CD4-positive, alpha-beta T cell treated with Interleukin-4 for 4 hours (primary cell): Measurements from ENCODE around the gene SMIM13.

Experiments used
- DNase-seq: peaks from one replicate; pipeline ENCODE4 v3.0.0-alpha.2; 2020

Gene SMIM13

DNA sequence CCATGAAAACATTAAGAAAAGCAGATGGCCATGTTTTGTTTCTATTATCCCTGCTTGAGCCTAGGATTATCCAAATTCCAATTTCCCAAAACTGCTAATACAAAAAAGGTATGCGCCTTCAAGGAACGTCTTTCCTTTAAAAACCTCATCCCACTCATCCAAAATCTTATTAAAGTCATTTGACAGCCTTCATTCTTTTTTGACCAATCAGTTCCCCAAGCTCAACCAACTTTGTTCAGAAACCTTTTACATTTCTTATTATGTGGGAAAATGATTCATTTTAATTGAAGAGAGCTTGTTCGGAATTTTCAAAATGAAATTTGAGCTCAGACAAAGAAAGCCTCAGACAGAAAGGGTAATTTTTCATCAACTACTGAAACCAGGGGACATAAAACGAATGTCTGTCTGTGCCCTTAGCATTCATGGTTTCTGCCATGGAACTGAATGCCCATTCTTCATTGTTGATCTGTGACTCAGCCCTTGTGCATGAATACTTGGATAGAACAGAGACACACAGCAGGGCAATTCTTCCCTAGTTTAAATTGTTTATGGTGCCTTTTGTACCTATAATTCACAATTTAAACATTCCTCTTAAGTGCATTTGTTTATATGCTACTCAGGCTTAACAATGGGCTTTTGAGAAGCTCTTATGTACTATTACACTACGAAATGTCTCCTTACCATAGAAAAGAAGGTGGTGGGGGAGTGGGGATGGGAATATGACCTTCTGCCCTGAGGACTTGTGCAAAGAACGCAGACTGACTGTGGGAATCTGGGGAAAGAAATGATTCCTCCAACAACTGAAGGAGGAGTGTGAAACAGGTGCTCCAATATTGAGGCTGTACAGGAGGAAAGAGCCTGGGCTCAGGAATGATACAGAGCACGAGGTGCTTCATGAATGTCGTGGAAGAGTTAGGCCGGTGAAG is 67.7 kb downstream of the SMIM13 start:
- DNase-seq = no peak

DNA sequence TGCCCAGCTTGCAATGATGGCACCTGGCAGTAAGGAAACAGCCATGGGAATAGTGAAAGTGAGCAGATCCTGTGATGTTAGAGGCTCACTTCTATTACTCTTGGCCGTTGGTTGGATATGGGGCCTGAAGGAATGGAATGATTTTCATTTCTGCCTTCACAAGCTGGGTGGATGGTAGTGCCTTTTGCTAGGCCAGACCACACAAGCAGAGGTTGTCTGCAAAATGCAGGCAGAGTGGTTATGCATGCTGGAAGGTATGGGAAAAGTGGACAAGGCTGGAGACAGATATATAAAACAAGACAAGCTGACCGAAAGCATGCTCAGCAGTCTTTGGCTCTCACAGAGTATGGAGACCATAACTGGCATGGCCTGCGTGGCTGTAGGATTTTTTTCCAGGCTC is 68.6 kb downstream of the SMIM13 start:
- DNase-seq = no peak

DNA sequence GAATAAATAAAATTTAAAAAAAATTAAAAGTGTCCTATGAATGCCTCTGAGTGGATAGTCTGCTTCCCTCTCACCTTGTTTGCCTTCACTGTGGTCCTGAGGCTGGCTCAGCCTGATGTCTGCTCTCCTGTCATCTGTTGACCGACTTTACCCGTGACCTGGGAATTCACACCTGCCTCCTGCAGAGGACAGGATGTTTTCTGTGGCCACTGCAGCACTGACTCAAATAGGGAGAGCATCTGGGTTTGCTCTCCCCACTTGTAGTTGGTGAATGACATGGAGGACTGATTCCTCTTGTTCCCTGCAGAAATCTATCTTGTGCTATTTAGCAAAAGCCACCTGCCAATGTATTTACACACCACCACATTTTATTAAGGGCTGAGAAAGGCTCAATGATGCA is 70.3 kb downstream of the SMIM13 start:
- DNase-seq = no peak

DNA sequence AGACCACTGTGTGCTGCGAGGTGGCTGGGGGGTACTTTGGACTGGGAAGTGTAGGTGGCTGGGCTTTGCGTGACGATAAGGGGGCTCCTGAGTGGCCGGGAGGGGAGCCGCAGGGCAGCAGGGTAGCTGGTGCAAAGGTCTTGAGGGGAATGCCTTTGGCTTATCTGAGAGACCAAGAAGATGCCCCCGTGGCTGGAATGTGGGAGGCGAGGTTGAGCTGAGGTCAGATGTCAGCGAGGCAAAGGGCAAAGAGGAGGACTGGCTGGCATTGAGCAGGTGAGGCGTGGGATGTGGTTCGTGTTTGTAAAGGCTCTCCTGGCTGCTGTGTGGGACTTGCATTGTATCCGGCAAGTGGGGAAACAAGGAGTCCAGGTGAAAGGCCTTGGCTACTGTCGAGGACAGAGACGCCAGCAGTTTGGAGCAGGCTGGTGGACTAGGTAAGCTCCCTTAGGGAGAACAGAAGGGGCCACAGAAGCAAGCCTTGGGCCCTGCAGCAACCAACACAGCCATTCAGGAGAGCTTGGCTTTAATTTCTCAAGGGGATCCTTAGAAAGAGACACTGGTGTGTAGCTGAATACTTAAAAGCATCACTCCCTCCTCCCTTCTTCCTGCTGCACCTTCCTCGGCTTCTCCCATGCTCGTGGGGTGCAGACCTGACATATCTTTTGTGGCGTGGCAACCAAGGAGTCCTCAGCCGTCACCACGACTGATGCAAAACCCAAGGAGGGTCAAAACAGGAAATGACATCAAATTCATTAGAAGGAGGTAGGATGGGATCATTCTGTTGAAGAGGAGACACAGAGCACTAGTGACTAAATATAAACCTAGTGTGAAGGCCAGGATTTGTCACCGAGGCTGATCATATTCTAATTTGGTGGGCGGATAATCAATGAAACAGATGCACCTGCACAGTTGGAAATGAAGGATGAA is 71.3 kb downstream of the SMIM13 start:
- DNase-seq = no peak

DNA sequence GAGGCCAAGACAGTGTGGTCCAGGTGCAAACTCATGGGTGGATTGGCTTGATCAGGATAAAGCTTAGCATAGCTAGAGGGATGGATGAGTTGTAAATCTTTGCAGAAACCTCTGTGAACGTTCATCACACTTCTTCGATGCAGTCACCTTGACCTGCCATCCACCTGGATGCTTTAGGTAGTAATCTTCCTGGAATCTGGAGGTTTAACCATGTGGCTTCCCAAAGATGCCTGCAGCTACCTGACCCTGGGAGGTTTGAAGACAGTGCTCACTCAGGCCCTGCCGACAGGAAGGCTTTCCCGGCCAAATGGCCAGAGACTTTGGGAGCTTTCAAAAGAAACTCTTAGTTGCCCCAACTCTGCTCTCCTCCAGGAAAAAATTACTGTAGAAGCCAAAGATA is 73.3 kb downstream of the SMIM13 start:
- no peak for DNase-seq

DNA sequence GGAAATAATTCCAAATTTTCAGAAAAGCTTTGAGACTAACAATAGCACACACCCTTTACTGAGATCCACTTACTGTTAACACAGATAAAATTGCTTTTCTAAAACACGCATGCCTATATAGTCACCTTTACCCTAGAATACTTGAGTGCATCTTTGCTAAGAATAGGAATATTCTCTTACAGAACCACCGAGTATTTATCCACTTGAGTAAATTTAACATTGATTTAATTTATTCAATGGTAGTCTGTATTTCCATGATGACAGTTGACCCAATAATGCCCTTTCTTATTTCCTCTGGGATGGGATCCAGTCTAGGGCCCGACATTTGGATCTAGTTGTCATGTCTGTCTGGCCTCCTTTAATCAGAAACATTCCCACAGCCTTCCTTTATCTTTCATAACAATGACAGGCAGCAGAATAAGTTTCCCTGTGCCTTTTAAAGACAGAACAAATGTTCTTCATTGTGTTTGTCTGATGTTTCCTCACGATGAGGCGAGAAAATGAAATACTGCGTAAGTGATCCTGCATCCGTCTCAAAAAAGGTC is 74.5 kb downstream of the SMIM13 start:
- DNase-seq = no peak

DNA sequence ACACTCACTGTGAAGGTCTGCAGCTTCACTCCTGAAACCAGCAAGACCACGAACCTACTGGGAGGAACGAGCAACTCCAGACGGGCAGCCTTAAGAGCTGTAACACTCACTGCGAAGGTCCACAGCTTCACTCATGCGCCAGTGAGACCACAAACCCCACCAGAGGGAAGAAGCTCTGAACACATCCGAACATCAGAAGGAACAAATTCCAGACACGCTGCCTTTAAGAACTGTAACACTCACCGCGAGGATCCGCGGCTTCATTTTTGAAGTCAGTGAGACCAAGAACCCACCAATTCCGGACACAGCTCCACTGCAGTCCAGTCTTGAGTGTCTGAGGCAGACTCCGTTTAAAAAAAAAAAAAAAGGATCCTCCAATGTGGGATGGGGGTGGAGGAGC is 78.3 kb downstream of the SMIM13 start:
- DNase-seq = no peak

DNA sequence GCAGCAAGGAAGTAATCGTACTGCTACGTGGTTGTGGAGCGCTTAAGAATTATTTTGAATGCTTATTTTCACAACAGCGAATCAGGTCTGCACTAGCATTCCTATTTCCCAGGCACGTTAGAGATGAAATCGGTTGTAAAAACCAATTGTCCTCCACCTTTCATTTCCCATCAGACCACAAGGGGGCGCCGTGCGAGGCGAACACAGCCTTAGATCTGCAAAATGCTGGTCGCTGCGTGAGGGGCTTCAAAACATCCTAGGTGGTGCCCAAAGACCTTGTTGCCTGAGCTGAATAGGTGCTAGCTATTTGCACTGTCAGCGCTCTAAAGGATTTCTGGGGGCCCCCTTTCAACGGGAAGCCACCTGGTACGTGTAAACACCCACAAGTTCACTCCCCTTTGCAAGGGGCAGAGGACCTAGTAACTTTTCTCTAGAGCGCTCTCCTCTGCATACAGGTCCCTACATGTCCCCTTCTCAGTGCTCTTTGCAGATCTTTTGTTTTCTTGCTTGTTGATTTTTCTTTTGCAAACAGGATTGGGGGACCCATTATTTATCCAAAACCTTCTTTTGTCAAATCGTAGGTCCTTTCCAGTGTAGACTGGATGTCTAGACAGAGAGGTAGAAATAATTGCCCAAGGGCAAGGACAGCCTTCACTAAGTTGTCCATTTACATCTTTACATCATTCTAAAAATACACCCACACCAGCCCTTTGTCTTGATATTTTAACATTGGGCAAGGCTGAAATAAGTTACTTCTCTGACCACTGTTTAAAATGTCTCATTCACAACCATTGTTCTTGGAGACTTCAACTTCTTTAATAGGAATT is 79.1 kb downstream of the SMIM13 start:
- peak; percentile 73 for DNase-seq

DNA sequence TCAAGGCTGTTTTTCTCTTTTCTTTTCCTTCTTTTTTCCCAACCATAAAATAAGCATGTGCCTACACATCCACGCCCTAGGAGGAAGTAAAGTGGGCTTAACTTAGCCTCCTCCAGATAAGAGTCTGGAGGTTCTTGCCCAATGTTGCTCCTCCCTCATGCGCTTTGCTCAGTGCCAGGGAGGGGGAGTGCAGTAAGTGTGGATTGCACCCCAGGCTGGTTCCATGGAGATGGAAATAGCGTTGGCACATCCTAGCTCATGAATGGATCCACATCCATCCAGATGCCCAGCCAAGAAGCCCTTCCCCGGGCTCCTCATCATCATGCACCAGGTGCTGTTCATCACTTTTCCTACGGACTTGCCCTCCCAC is 80.6 kb downstream of the SMIM13 start:
- DNase-seq = no peak

DNA sequence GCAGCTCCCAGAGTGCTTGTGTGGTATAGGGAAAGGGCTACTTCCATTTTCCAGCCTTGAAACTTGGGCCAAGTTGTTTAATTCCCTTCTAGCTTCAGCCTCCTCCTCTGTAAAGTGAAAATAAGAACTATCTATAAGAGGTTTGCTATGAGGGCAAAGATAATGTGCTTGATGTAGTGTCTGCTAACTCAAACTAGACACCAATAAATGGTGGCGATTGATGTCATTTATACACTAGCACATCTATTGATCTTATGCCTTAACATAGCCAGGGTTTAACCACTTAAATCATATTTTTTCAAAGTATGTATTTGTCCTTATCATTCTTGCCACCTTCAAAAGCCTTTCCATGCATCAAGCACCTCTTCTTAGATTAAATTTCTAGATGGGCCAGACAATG is 83.6 kb downstream of the SMIM13 start:
- DNase-seq = no peak

DNA sequence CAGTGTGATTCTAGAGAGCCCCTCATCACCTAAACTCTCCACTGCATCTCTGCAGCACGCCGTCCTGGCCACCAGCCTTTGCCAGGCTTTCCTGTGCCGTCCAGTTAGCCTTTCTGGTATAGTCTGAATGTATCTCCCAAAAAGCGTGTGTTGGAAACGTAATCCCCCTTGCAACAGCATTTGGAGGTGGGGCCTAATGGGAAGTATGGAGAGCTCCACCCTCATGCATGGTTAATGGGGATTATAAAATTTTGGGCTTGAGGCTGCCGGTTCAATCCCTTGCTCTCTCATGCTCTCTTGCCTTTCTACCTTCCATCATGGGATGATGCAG is 85.4 kb downstream of the SMIM13 start:
- no peak for DNase-seq

DNA sequence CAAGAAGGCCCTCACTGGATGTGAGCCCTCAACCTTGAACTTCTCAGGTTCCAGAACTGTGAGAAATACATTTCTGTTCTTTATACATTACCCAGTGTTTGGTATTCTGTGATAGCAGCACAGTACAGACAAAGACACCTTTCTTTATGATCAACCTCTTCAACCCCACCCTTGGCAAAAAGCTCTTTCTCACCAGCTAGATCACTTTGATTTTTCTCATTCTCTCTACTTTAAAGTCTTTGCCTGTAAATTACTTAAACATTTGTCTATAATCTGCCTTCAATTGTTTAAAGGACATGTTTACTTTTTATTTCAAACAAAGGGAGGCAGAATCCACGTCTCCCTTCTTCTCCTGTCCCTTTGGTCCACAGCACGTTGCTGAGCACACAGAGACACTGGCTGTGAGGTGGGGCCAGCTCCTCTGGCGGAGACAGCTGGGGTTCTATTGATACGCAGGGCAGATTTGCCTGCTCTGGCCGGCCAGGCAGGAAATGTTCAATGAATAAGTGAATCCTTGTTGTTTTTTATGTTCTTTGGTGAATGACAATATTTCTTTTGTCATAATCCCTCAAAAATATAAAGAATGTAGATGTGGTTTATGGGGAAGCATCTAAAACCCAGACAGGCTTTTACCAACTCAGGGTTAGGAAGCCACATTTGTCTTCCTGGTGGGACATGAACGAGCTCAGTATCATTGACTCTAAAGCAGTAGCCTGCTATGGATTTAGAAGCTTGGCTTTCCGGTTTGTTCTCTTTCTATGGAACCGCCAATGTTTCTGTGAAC is 86.0 kb downstream of the SMIM13 start:
- DNase-seq = no peak

DNA sequence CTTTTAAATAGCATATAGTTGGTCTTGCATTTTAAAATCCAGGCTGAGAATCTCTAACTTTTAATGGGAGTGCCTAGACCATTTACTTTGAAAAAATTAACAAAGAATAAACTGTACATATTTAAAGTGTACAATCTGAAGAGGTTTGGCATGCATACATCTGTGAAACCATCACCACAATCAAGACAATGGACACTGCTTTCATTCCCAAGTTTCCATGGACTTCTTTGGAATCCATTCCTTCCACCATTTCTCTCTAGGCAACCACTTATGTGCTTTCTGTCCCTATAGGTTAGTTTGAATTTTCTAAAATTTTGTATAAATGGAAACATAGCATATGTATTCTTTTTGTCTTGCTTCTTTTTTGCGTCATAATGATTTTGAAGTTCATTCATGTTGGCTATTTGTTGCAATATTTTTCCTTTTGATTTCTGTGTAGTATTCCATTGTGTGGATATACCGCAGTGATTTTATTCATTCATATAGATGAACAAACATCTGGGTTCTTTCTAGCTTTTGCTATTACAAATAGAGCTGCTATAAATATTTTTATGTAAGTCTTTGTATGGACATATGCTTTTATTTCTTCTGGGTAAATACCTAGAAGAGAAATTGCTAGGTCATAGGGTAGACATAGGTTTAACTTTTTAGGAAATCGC is 88.0 kb downstream of the SMIM13 start:
- no peak for DNase-seq

DNA sequence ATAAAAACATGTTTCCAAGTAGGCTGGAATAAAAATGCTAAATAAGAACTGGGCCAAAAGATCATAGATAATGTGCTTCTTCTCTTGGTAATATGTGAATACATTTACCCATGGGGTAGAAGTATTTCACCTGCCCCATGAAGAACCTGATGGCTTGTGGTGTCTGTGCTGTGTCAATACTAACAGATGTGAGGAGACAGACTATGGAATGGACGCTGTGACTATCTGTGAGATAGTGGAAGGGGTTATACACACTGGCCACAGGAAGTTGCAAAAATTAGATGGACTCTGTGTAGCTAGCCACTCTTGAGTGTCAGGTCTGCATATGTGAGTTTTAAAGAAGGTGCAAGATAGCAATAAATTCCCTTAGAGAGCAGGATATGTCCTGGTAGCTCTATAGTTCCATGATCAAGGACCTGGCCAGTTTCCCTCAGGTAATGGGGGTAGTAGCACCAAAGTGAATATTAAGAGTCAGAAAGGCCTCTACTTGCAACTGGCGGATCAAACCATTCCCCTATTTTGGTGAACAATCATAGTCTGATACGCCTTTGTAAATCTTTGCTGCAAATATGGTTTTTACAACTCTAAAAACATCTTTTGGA is 90.2 kb downstream of the SMIM13 start:
- no peak for DNase-seq

DNA sequence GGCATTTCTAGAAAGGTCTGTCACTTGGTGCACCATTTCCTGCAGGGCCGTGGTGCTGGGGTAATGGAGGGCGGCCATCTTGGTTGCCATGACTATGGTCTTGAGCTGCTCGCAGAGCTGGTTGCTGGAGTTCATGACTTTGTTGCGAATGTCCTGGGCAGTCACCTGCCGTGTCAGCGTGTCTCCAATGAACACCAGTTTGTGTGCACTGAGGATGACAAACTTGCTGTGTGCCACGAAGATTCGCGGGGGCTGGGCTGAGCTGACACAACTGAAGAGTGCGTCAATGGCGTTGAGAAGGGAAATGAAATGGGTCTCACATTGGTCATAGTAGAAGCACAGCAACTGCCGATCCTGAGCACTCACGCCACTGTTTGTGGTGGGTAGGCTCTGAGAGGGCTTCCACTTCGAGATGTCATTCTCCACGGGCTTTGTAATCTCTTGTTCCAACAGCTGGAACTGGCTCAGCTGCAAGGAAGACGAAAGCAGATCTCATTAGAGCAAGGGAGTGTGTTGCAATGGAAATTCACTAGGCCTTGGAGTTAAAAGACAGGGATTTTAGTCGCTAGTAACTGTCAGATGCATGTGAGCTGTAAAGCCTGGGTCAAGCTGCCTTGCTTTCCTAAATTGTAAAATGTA is 91.7 kb downstream of the SMIM13 start:
- DNase-seq = no peak

DNA sequence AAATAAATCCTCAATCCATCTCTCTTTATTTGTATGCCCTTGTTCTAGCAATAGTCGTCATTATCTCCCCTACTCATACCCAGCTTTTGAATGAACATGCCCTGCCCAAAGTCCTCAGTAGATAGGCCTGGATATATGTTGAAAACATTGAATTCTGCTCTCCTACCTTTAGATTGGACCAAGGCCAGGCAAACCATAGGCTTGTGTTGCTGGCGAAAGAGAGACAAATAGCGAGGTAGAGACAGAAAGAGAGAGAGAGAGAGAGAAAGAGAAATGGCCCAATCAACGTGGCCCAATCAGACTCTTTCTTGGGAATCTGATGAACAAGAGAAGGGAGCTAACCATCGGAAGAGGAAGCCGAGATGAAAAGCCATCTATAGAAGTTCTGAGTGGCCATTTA is 93.7 kb downstream of the SMIM13 start:
- no peak for DNase-seq
